ENCODE data around the gene TAS2R5. TPM values are rescaled to one million over a fixed set of nuclear protein-coding genes. Genes with fewer than 3 reads are reported as not detected.

TAS2R5 gene
- total RNA-seq, 1 experiment from 2014 or later = 0.06 TPM

Other genes with a start within 250 kb of the TAS2R5 start
- gene AGK, start 238.8 kb upstream of the TAS2R5 start, total RNA-seq (2014; rRNA removed; shearing (Covaris generic)) = 32.6 and 38.7 TPM in 2 replicates
- 17.1 and 17.9 TPM in 2 replicates for gene DENND11, start 88.1 kb upstream of the TAS2R5 start, total RNA-seq (2014; rRNA removed; shearing (Covaris generic))
- not detected in 2 replicates for gene WEE2, start 81.9 kb upstream of the TAS2R5 start, total RNA-seq (2014; rRNA removed; shearing (Covaris generic))
- 913 and 1,102 TPM in 2 replicates for gene SSBP1, start 51.9 kb upstream of the TAS2R5 start, total RNA-seq (2014; rRNA removed; shearing (Covaris generic))
- 0.17 TPM in 1 of 2 replicates, not detected in the other for gene TAS2R3, start 26.1 kb upstream of the TAS2R5 start, total RNA-seq (2014; rRNA removed; shearing (Covaris generic))
- 0.18 and 0.69 TPM in 2 replicates for gene TAS2R4, start 13.5 kb upstream of the TAS2R5 start, total RNA-seq (2014; rRNA removed; shearing (Covaris generic))
- not detected in 2 replicates for gene PRSS37, start 51.3 kb downstream of the TAS2R5 start, total RNA-seq (2014; rRNA removed; shearing (Covaris generic))
- gene OR9A4, start 126.2 kb downstream of the TAS2R5 start, total RNA-seq (2014; rRNA removed; shearing (Covaris generic)) = not detected in 2 replicates
- gene CLEC5A, start 156.8 kb downstream of the TAS2R5 start, total RNA-seq (2014; rRNA removed; shearing (Covaris generic)) = not detected in 2 replicates
- gene TAS2R38, start 183.6 kb downstream of the TAS2R5 start, total RNA-seq (2014; rRNA removed; shearing (Covaris generic)) = not detected in 2 replicates
- gene MGAM, start 205.7 kb downstream of the TAS2R5 start, total RNA-seq (2014; rRNA removed; shearing (Covaris generic)) = 0.40 TPM in 1 of 2 replicates, not detected in the other

Data from Daoy (cell line).